HG03064 (cell line): Measurements from ENCODE around the gene SF1.
A peak's percentile ranks its signal among the peaks of the same experiment; 100 is the strongest.

Source experiments
- ATAC-seq: cut with Tn5 transposase; IDR thresholded peaks from one replicate; pipeline ENCODE4 v1.9.1; 2021; ENCODE audit warnings: low read depth; ENCODE audit not compliant: unreplicated experiment

Gene SF1

GRCh38 chr11:64786308-64786707 lies 8.0 kb upstream of the SF1 start:
- no peak for ATAC-seq

DNA sequence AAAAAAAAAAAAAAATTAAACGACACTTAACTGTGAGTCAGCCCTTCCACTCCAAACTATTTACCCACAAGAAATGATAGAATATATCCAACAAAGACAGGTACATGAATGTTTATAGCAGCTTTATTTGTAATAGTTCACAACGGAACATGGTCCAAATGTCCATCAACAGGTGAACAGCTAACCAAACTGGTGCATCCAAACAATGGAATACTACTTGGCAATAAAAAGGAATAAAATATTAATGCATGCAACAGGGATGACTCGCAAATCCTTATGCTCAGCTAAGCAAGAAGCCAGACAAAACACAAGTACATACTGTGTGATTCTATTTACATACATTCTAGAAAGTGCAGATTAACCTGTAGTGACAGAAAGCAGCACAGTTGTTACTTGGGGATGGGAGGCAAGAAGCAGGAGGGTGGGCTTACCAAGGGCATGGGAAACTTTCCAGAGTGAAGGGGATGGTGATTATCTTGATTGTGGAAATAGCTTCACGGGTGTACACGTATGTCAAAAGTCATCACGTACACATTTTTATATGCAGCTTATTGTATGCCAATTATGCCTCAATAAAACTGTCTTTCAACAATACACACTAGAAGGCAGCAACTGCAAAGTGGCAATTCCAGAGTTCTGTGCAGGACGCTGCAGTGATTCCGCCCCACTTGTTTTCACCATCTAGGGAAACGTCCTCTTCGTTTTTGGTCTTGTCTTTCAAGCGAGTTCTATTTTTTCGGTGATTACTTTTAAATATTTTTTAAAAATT lies 6.7 kb upstream of the SF1 start:
- no peak for ATAC-seq

GRCh38 chr11:64778223-64778472 lies 194 bp downstream of the SF1 start:
- ATAC-seq = peak; percentile 26

- peak; percentile 28 for ATAC-seq
Observed at GRCh38 chr11:64777449-64778222, 706 bp downstream of the SF1 start.

GRCh38 chr11:64776875-64777274 lies 1.5 kb downstream of the SF1 start:
- no peak for ATAC-seq

GRCh38 chr11:64776425-64776824 lies 1.9 kb downstream of the SF1 start:
- no peak for ATAC-seq

- ATAC-seq = no peak
Observed at GRCh38 chr11:64774144-64774543, 4.2 kb downstream of the SF1 start.

DNA sequence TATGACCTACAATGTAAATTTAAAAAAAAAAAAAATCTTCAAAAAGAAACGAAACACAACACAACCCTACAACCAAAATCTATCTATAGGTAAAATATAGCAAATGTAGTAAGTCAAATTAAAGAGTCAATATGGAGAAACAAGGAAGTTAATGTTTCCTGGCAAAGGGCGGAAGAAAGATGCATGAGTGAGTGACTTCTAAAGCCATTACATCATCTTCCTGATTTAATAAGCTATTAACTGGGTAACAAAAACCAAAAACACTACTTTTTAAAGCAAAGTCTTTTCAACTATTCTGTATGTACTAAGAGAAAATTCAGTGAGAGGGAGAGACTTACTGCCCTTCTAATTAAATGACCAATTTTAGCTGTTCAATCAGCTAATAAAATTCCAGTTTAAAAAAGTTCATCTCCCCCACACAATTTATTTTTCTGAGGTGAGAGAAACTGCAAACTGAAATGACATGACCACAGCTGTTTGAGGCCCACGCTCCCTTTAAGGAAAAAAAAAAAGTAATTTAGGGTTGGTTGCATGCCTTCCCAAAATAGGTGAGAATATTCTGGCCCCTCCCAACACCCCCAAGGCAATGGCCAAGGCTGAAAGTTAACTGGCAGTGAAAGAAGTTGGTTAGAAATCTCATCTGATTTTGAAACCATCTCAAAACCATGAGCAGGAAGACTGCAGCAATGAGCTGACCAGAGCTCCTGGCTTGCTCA lies 5.9 kb downstream of the SF1 start:
- no peak for ATAC-seq

DNA sequence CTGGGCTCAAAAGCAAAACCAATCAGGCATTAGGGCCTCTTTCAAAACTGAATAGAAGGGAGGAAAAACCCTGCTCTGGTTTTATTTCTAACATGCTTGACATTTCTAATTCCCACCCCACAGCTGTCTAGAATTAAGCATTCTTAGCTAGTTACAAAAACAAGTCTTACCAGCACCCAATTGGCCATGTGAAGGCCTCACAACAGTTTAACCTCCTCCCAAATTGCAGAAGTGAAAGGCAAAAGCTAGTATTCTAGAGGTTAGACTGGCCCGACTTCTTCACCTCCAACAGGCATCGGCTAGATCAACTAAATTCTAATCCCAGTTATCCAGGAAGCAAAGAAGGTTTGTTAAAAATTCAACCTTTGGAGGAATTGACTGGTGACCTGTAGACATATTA lies 6.5 kb downstream of the SF1 start:
- no peak for ATAC-seq

DNA sequence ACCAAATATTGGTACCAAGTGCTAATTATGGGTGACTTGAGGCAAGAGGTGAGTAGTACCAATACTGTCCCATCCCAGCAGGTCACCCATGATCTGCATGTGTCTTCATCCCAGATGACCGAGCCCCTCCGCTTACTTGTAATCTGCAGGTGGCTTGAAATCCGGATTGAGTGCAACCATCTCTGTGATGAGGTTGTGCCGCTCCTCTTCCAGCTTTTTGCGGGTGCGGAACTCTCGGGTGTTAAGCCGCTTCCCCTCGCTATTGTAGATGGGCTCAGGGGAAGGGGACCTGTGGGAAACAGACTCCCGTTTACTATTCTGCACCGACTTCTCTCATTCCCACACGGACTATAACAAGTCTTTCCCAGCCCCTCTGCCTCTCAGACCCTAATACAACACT lies 8.2 kb downstream of the SF1 start:
- no peak for ATAC-seq

DNA sequence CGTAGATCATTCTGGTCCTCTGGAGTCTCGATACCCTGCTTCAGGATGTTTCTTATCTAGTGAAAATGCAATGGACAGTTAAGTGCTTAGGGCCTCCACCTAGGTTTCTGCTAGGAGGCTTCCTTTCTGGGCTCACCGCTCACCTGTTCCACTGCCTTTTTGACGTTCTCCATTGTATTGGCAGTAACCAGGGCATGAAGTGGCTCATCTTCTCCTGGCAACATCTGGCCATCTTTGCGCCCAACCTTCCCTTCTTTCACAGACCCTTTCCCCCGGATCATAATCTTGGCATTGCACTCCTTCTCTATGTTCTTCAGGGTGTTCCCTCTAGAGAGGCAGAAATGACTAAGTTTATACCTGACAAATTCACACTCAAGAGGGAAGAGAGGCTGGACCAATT lies 9.1 kb downstream of the SF1 start:
- no peak for ATAC-seq

DNA sequence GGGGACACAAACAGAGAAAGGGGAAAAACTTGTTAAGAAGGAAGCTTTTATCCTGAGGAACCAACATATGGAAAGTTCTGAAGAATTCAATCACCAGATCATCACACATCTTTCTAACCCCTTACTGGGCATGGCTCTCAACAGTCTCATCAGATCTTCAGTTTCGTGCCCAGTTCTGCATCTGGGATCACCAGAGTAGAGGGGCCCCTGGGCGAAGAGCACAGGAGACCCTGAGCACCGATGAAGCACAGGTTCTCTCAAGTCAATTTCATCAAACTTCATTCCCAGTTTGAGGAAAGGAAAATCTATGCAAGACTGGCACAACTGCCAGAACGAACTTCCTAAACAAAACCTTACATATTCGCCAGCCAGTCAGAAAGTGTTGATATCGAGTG lies 10.0 kb downstream of the SF1 start:
- ATAC-seq = no peak

DNA sequence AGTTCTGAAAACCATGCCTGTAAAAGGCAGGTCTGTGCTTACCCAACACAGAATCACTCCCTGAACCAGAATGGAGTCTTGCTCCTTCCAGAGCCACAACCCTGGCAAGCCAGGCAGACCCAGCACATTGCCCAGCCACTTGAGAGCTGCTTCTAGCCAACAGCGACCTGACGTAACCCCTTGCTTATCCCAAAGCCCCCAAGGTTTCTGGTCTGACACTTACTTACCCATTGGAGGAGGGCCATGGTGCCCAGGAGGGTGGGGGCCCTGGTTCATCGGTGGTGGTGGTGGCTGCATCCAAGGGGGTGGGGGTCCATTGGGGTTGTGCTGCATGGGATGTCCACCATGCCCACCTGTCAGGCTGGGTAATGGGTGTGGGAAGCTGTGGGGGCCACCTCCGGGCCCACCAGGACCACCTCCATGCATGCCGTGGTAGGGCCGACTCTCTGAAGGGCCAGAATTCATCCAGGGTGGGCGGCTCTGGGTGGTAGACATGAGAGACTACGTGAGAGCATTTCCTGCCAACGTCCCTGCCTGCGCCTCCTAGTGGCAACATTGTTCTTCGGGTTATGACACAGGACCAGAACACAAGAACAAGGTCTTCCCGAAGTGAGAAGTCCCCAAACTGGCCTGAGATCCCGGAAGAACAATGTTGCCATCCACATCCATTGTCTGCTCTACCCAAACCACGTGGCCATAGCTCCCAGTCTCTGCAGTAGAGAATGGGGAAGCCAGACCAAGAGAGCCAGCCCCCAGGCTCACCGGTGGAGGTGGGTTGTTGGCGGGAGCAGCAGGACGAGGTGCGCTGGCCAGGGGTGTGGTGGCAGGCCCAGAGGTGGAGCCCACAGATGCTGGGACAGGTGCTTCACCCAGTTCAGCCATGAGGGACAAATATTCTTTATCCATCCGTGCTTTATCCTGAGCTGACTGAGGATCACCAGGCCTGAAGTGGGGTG lies 10.7 kb downstream of the SF1 start:
- ATAC-seq = no peak

- ATAC-seq = no peak
Observed at GRCh38 chr11:64766881-64767280, 11.5 kb downstream of the SF1 start.

DNA sequence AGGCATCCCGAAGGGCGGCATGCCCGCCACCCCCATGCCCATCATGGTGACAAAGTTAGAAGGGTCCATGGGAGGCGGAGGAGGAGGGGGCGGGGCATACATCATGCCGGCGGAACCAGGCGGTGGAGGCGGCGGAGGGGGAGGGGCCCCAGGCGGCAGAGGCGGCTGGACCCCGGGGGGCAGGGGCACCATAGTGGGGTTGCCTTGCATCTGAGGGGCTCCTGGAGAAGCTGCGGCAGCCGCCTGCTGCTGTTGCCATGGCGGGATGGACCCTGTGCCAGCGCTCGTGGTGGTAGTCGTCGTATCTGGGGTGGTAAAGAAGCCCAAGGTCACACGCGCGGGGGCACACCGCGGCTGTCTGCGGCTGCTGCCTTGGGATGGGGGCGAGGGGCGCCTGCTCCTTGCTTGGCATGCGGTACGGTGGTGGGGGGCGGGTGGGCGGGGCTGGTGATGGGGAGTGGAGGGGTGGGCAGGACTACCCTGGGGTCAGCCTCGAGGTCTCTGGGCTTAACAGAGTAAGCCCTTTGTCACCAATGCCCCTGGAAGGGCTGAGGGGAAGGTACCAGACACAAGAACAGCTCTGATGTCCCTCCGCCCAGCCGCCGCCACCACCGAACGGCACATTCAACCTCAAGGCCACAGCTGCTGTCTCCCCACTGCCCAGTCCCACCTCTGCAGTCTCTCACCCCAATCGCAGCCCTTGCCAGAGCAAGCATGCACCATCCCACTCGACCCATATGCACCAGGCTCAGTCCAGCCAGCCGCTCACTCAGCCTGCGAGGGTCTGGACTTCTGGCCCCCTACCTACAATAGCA lies 12.3 kb downstream of the SF1 start:
- no peak for ATAC-seq

DNA sequence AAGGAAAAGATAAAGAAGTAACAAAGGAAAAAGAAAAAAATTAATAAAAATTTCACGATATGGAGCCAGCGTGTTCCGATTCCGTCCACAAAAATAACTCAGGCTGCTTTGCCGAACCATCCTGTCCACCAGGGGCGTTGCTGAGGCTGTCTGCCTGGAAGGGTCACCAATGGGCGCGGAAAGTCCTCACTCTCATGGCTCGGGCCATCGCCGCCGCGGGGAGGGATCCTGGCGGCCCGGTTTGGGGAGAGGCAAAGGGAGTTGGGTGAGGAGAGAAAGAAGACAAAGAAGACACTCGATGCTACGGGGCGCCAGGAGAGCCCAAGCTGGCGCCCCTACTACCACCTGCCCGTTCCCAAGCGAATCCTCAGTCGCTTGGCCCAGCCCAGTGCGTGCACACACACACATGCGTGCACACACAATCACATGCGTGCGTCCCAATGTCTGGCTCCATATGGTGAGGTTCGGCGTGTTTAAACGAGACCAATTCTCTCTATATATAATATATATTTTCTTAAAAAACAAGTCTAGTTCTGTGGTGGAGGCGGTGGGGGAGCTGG lies 13.0 kb downstream of the SF1 start:
- no peak for ATAC-seq

GRCh38 chr11:64764753-64765152 lies 13.6 kb downstream of the SF1 start:
- ATAC-seq = no peak

- no peak for ATAC-seq
Observed at GRCh38 chr11:64764040-64764611, 14.2 kb downstream of the SF1 start.

- no peak for ATAC-seq
Observed at GRCh38 chr11:64763526-64764039, 14.8 kb downstream of the SF1 start.
